NCI-H1436 treated with DMSO at 0.1 percent for 48 hours (cell line): ENCODE data around the gene MRPS9.

Experiments used
- DNase-seq: peaks from one replicate; lab custom pipeline; 2025; lab: John Stamatoyannopoulos, UW

The MRPS9 gene

DNA sequence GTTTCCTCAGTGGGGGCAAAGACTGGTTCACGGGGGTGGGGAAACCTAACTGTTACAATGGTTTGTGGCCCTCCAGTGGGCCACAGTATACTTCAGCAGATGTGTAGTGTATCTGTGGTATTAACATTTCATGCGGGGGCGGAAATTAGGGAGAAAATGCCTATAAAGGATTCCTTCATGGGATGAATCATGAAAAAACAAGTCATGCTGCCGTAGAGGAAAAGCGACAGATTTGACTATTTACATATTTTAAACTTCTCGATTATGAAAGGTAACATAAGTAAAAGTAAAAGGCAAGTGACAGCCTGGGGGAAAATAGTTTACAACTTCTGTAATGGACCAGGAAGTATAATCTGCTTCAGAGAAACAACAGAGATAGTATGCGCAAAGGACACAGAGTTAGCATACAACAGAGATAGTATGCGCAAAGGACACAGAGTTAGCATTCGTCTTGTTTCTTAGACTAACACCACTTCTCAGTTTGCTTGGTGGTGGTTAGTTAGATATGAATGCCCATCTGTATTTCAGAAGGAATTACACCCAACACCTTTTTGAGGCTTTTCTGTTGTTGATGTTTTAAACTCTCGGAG is 41.1 kb downstream of the MRPS9 start:
- no peak for DNase-seq

DNA sequence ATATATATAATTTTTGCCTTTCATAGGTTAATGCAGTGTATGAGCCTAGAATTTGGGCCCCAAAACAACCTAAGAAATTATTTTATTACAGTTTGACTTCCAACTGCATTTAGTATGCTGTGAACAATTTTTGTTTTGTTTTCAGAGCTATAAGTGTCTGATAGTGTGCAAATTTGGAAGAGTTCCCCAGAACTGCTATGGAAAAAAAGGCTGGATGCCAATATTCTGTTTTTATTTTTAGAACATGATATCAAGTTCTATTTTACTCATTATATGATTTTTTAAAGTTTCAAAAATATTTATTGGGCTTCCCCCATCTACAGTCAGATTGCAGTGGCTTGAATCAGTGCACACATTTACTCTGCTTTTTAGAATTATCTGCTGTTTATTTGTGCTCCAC is 42.6 kb downstream of the MRPS9 start:
- DNase-seq: no peak

DNA sequence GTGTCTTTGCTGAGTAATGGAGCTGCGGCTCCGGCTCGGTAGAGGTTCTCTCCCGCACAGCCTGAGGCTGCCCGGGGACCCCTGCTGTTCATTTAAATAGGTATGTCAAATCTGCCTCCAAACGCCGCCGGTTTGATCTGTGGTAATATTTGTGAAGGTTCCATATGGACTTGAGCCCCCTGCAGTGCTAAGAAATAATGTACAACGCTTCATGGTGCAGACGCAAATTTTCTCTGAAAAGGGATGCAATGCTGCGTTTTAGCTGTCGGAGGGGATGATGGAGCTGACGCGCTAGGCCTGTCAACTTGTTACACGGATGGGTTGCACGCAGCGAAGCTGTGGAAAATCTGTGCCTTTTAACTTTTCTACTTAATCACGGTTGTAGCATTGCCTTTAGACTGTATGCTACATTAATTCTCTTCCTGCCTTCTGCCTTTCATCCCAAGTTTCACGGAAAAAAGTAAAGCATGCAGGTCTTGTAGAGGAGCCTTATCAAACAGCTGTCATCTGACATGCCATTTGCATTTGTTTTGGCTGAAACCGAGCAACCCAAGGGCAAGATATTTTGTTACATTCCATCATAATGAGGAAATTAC is 43.2 kb downstream of the MRPS9 start:
- no peak for DNase-seq

DNA sequence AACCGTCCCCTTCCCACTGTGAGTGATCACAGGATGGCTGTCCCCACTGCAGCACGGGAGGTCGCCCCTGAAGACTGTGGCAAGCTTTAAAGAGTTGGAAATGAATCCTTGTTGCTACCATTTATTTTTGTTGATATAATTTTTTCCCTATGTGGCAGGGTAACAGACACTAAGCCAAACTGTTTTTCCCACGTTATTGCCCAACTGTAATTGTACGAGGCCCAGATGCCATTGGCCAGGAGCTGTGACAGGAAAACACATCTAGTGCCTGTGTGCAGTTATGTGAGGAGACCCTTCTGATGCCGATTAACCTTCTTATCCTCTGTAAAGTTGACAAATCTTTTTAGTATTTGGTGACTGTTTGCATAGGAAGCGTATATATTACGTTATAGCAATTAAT is 44.2 kb downstream of the MRPS9 start:
- DNase-seq: no peak

DNA sequence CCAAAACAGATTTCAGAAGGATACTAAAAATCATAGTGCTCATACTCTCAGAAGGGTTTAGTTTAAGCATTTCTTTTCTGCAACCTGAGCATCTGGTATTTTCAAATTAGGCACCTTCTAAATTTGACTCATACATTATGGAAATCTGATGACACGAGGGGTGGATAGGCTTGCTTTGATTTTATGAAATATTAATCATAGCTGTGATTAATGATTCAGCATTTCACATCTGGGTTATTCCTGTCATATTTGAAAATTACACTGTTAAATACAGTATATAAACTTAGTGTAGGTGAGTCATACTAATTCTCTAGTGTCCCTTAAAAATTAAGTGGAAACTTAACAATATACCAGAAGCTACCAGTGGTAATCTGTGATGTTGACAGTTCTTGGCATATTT is 47.7 kb downstream of the MRPS9 start:
- no peak for DNase-seq

DNA sequence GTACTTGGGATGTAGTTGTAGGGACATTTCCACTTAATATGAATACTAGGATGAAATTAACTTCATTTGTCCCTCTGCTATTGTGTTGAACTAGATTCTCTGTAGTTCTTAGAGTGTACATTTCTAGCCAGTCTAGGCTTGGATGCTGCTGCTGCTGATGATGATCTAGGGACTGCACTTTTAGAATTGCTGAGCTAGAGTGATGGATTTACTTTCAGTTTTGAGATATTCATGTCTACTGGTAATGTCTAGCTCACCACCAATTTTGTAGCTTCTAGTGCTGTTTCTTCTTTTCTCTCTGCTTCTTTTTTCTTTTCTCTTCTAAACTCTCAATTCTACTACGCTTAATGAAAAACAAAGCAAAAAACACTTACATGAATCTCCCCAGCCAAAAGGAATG is 49.4 kb downstream of the MRPS9 start:
- no peak for DNase-seq

DNA sequence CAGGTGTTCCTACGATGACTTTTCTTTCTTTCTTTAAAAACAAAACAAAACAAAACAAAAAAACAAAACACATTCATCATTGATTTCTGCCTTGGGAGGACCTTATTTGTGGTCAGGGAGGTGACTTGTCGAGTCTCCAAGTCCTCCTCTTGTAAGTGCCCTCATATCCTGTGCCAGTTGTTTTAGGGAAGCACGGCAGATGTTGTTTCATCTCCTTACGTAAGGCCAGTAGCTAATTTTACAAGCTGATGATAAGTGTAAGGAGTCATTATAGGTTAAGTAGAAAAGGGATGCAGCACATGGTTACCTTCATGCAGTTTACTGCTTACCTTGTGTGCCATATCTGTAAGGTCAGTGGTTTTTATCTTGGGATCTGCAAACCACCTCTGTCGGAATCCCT is 52.2 kb downstream of the MRPS9 start:
- DNase-seq: no peak

DNA sequence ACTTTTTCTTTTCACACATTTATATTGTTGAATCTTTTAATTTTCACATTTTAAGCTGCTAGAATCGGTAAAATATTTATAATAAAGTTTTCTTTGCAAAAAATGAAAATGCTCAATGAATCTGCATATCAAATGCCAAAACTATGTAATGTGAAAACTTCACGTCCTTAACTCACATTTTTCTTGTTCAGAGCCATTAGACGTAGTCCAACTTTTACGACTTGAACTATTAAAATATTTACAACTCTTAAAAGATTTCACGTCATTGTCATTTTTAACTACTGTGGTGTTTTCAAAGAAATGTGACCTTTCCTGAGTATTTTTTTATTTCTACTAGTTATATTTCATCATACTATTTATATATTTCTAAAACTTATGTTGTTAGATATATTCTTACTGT is 54.9 kb downstream of the MRPS9 start:
- DNase-seq: no peak

DNA sequence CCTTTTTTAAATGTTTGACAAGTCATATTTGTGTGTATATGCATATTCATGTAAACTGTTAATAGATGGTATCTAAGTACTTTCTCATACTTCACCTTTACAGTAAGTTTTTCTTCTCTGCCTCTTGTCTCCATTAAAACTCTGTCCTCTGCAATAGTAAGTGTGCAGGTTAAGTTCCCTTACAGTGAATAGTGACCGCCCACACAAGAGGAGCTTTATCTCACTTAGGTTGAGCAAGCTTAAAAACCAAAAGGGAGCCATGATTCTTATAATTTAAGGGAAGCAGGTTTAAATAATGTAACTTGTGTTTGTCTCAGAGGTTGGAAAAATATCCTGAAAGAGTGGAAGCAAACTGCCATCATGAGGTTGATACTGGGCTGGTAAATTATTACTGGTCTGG is 61.3 kb downstream of the MRPS9 start:
- no peak for DNase-seq

DNA sequence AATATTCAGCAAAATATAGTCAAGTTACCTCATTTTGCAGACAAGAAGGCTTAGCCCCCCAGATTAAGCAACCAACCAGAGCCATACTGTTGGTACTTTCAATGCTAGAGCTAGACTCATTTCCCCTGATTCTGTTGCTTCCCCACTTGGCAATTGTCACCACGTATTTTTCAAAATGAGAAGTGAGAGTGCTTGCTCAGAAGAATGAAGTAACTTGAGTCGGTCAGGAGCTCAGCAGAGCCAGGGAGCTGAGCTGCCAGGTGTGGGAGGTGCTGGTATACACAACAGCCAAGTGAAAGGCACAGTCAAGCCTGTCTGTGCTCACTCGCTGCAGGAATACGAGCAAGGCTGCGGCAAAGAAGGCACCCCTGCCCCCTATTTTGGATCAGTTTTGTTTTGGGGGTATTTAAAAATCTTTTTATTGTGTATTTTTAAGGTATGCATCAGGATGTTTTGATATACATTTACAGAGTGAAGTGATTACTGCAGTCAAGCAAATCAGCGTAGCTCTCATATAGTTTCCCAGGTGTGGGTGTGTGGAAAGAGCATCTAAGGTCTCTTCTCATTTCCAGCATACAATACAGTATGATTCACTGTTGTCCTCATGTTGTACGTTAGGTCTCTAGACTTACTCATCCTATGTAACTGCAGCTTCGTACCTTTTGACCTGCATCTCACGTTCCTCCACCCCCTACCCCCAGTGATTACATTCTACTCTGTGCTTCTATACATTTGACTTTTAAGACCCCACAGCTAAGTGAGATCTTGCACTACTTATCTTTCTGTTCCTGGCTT is 62.4 kb downstream of the MRPS9 start:
- DNase-seq: no peak

DNA sequence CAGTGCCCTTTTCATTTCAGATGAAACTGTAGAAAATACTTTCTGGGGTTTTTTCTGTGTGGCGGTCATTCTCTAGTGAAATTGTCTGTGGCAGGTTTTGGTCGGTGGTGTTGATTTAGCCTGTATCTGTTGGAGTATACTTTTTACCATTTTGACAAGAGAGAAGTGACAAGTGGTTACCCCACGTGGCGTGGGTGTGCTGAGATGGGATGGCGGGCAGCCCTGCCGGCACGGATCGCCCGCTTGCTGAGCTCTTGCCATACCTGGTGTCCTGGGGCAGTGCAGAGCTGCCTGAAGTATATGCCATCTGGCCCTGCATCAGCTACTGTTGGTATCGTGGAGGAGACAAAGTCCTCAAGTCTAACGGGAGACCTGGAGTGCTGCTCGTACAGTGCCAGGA is 64.1 kb downstream of the MRPS9 start:
- no peak for DNase-seq

DNA sequence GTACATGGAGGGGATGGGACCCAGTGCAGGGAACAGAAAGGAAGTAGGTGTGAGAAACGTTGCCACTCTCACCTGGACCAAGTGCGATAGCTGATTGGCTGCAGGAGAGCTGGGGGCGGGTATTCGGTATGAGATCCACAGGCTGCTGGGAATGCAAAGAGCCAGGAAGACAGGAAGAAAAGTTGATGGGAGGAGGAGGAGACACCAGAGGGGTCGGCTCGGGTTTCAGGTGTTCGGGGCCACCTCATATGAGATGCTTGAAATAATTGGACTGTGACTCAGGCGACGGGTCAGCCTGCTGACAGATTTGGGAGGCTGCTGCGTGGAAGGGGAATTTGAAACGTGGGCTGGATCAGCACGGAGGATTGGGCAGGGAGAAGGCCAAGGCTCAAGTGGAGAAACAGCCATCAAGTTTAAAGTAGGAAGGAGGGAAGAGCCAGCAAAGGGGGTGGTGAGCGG is 65.1 kb downstream of the MRPS9 start:
- DNase-seq: no peak

DNA sequence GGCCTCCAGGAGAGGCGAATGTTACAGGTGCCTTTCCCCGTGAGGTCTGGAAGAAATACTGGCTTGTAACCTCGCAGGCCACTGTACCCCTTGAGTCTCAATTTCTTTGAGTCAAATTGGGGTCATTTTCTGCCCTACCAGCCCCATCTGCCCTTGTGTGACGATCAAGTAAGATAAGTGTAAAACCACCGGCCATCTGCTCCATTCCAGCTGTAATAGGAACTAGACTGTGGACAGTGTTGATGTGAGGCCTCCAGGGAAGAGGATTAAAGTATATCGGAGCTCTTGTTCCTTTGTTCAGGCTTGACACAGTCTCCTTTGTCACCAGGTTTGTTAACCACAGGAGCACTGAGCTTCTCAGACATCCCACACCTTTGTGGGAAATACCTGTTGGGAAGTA is 65.6 kb downstream of the MRPS9 start:
- no peak for DNase-seq

DNA sequence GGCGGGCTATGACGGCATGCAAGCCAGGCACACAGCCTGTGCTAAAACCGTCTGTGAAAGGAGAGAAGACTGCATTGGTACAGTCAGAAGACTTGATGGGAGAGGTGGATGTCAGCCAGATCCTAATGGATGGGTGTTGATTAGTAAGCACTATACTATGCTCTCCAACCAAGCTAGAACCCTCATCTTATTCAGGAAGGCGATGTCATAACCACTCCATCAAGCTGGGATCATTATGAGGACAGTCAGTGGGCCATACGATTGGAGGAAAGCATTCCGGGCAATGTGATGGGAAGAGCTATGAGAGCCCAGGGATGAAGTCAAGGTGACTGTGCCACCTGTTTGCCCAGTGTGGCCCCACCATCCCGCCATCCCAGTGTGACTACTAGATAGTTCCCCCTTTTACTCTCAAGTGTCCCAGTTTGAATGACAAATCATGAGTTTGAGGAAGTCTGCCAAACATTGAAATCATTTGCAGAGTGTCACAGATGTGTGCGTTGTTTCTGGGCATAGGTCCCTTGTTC is 66.4 kb downstream of the MRPS9 start:
- no peak for DNase-seq

DNA sequence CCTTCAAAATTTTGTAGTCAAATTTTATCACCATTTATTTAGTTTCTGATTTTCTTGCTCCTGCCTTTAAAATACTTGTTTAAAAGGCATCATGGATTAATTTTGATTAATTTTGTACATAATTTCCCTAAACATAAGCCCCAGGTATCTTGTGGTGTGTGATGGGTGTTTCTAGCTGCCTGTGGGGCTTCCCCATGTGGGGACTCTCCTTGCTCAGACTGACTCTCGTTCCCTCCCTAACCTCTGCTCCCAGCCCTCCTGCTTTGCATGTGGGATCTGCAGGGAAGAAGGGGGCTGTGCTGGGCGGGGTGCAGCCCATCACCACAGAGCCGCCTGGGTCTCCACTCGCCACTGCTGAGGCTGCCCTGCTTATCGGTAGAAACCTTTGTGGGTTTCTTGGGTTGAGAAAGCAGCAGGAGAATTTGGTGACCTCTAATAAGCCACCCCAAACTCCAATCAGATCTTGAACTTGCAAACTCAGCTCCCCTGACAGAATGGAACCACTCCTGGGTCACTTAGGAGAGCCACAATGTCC is 72.5 kb downstream of the MRPS9 start:
- no peak for DNase-seq

DNA sequence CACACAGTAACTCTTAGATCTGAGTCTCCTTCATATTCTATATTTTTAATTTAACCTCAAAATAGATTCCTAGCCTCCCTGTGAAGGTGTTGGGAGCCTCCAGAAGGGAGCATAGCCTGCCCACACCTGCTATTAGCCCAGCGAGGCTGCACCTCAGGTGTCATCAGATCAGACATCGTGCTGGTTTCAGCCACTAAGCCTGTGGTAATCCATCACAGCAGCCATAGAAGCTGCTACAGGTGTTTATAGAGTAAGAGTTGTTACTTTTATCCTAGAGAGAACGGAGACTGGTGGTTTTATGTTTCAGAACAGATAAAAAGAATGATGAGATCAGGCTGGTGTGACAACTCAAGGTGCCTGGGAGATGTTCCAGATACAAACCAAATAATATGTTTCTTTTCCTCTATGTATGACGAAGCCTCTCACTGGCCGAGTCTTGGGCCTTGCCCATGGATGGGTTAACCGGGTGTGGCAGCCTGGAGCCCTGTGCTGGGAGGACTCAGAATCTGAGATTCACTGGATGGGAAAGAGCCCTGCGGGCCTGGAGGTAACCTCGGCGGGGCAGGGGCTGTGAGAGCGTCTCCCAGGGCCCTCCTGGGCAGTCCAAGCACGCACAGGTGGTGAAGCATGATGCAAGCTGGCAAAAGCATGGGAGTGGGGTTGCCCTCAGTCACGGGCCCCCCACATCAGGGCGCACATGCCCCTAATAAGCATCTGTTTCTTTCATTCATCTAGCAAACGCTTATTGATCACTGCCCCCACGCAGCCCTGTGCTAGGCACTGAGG is 73.7 kb downstream of the MRPS9 start:
- no peak for DNase-seq

DNA sequence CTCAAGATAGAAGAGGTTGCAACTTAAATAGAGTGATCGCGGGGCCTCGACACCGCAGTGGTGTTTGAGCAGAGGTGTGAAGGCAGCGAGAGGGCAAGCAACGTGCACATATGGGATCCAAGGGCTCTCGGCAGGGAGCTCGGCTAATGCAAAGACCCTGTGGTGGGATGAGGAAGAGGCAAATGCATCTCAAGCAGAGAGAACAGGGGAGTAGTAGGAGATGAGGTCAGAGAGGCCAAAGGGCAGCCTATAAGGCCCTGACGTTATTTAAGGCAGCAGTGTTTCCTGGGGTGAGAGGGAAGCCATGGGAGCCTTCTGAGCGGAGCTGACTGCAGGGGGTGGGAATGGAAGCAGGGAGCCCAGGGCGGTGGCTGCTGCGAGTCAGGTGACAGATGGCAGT is 74.5 kb downstream of the MRPS9 start:
- no peak for DNase-seq

DNA sequence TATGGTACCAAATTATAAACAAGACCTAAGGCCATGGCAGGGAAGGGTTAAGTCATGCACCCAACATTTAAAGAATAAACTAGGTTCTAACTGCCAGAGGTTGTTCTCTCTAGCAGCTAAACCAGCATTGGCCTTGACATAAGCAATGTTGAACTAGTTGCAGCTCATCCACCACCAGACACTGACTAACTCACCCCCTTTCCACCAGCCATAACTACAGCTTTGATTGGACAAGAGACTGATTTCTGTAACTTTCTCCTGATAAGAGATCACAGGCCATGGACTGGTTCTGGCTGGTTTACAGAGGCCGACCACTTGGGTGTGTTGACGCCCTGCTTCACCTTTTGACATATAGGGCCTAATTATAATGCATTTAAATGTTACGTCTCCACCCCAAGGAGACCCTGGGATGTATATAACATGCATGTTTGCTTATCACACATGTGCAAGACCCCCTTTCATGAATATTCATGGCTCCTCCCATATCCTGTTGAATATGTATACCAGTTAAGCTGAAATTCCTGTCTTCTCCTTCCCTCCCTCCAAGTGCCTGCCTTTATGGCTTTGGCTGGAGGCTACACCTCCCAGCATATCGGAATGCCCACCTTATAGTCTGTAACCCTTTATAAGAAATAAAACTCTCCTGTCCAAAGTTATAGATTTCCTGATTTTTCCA is 75.9 kb downstream of the MRPS9 start:
- no peak for DNase-seq

DNA sequence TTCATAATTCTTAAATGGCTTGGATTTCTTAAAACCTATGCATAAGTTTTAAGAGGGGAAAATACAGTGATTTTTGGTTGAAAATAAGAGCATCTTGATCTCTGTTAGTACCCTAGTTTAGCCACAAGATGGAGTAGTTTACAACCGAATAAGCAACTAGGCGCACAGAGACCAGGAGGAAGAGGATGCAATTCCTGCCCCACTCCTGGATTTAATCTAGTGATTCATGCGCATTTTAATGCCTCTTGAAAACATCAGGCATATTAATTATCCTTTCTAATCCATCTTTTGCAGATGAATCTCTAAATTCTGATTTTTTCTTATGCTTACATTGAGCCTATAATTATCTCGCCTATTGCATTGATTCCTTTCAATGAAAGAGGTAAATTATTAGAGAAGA is 76.7 kb downstream of the MRPS9 start:
- no peak for DNase-seq

DNA sequence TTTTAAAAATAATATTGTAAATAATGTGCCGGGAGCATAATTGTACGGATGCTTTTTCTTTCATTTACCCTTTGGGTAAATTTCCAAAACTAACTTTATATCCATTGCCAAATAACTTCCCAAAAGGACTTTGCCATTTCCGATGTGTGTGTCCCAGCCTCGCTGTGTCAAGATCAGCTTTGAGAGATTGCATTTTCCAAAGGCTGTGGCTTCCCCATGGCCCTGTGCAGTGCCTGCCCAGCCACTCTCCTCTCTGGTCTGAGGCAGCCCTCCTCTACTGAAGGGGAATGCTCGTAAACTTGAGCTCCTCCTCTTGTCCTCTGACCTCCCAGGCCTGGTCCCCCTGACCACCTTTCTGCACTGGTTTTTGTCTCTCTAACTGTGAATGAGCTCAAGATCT is 78.5 kb downstream of the MRPS9 start:
- DNase-seq: no peak

DNA sequence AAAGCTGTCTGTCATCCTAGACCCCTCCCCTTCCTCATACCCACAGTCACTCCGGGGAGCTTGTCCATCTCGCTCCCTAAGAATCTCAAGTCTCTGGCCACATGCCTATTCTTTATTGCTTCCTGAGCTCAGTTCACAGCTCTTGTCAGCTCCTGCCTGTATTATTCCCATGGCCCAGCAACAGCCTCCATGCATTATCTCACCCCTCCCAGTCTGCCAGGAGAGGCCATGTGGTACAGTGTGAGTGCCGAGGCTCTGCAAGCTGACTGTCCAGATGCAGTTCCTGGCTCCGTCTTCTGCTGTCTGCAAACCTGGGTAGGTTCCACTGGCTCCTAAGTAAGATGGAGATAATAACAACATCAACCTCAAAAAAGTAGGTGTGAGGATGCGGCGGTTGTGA is 79.7 kb downstream of the MRPS9 start:
- DNase-seq: no peak

DNA sequence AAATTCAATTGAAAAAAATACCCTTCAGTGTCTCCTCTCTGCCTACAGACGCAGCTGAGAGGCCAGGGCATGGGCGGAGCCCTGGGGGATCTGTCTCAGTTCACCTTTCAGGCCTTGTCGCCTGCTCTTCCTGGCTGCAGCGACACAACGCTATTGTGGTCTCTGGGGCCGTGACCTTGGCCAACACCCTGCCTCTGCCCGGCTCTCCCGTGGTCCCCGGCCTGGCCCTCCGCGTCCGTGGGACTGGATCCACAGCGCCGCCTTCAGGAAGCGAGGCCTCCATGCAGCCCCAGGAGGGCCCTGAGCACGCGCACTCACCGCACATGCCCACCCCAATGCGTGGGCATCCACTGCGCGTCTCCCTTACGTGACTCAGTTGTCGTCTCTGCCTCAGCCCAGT is 81.1 kb downstream of the MRPS9 start:
- no peak for DNase-seq
